Right lobe of liver (tissue), 6 donors: Measurements from ENCODE around the gene CEACAM5. TPM values are rescaled to one million over a fixed set of nuclear protein-coding genes. Genes with fewer than 3 reads are reported as not detected.
A peak's percentile ranks its signal among the peaks of the same experiment; 100 is the strongest.
"Not testable (repeated sequence)": the region's sequence is repeated elsewhere in the genome, so short reads cannot be mapped to it uniquely, and the experiment has no call there.

Experiments used
- ATAC-seq, 4 donors: fragments of 200-7000 bp; cut with Tn5 transposase; one replicate each; pipeline ENCODE4 v1.9.1; 2020; ENCODE audit warnings: mild to moderate bottlenecking in 4 of 4, moderate library complexity in 4 of 4
- DNase-seq, 3 donors: peaks; one replicate each; pipeline ENCODE4 v3.0.0-alpha.2; 2020
- H3K27ac ChIP-seq, 3 donors: fragments of 200-600 bp; one replicate each; pipeline ENCODE4 v1.8.0; 2022
- H3K27me3 ChIP-seq, 2 donors: fragments of 200-600 bp; one replicate each; pipeline ENCODE4 v1.8.0; 2022
- H3K36me3 ChIP-seq, 4 donors: fragments of 200-600 bp; sonication (generic) in 1 of 4; one replicate each; pipeline versions ENCODE4 v1.5.1 to v1.8.0; 2017 to 2022; ENCODE audit warnings: control low read depth in 1 of 4
- H3K4me1 ChIP-seq, 4 donors: fragments of 200-600 bp; sonication (generic) in 1 of 4; one replicate each; pipeline versions ENCODE4 v1.5.1 to v1.8.0; 2017 to 2022; ENCODE audit warnings: control low read depth in 1 of 4
- H3K4me3 ChIP-seq, 3 donors: fragments of 200-600 bp; one replicate each; pipeline ENCODE4 v1.8.0; 2022
- H3K9me3 ChIP-seq, 4 donors: fragments of 200-600 bp; sonication (generic) in 1 of 4; one replicate each; pipeline versions ENCODE4 v1.5.1 to v1.8.0; 2017 to 2022; ENCODE audit warnings: control low read depth in 1 of 4
- POLR2A ChIP-seq: fragments of 450-650 bp; IDR thresholded peaks from one replicate; pipeline ENCODE4 v1.6.1; 2017; ENCODE audit warnings: antibody characterized with exemption, mild to moderate bottlenecking
- WGBS: methylation state at CpG from one replicate; pipeline ENCODE4 v1.1.6; 2018; ENCODE audit warnings: low coverage, low lambda C conversion rate; ENCODE audit not compliant: insufficient coverage; ENCODE audit errors: missing lambda C conversion rate; 5-methylcytosine and 5-hydroxymethylcytosine counted together
- intact Hi-C, 2 donors: fragments of 100-400 bp; cut with DNase I; formaldehyde crosslinking; loops; one replicate each; pipeline versions ENCODE4 v1.11.2 to v1.14.1; 2022
- total RNA-seq, 6 experiments: library from RNA; depleted of rRNA in 2 of 6; stranded (reverse); fragments of >200 nt in 2 of 6; fragmentation: NEBNext Ultra II Directional in 3 of 6; extraction: Animal tissue kit (Norgen Biotek cat#: 25700) in 3 of 6; gene quantifications; one replicate each; pipeline versions ENCODE4 v1.1.0 to v1.2.4, GENCODE V29; 2016 to 2023
- TF ChIP-seq, protein P1 (sequence below), 4 donors: fragments of 200-600 bp in 3 of 4; fragments of 450-650 bp in 1 of 4; IDR thresholded peaks; one replicate each; pipeline versions ENCODE4 v1.5.1 to v1.8.0; 2016 to 2022; ENCODE audit warnings: antibody characterized with exemption in 4 of 4, mild to moderate bottlenecking in 2 of 4
- donor health status: DM: no; HTN: yes; CAD: no.
- donor health status: DM: no; HTN: no; CAD: no.
- donor health status: DM: no; HTN: no; CAD: no.
- donor health status: DM: no; HTN: yes; CAD: no.
- donor health status: DM: no; HTN: yes; CAD: no.

Gene CEACAM5
- total RNA-seq, 6 experiments from 2014 or later: not detected

DNA sequence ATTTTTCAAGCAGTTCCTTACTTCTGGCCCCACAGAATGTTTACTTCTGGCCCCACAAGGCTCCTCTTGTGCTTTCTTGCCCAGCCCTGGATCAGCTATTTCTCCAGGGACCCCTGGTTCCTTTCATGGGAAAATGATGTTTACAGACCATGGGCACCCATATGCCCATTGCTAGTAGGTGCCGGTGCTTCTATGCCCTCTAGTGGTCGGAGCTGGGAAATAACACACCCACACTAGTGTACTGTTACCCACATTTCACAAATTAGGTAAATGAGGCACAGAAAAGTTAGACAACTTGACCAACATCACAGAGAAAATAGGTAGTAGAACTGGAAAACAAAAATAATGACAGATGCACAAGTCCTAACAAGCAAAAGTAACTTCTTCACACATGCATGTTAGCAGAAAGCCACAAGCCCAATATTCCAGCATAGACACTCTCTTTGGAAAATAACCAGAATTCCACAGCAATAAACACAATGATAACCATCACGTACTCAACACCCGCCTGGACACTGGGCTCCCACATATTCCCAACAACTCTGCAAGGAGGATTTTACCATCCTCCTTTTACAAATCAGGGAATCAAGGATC, 45.6 kb downstream of the CEACAM5 start:
- Histone ChIP-seq H3K4me1 (no peaks in the 10 kb centered on the region), H3K4me3 (no peak overlapping the region), H3K27ac (no peak overlapping the region), H3K36me3 (no peaks in the 10 kb centered on the region), H3K9me3 (no peaks in the 10 kb centered on the region), H3K27me3 (no peaks in the 10 kb centered on the region)
- intact Hi-C loops: no loop called here
- DNase-seq (peak in 1 of 3 donors; percentile 39), ATAC-seq (peak; percentile 75 to 84 (median 82))
- WGBS: 0% methylated on average over 4 of the region's 4 CpGs
- TF ChIP-seq, protein P1, sequence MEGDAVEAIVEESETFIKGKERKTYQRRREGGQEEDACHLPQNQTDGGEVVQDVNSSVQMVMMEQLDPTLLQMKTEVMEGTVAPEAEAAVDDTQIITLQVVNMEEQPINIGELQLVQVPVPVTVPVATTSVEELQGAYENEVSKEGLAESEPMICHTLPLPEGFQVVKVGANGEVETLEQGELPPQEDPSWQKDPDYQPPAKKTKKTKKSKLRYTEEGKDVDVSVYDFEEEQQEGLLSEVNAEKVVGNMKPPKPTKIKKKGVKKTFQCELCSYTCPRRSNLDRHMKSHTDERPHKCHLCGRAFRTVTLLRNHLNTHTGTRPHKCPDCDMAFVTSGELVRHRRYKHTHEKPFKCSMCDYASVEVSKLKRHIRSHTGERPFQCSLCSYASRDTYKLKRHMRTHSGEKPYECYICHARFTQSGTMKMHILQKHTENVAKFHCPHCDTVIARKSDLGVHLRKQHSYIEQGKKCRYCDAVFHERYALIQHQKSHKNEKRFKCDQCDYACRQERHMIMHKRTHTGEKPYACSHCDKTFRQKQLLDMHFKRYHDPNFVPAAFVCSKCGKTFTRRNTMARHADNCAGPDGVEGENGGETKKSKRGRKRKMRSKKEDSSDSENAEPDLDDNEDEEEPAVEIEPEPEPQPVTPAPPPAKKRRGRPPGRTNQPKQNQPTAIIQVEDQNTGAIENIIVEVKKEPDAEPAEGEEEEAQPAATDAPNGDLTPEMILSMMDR (IDR thresholded peaks at IDR 0.05): peak; percentile 39 to 72 (median 66)
- TF ChIP-seq POLR2A: no peak

DNA sequence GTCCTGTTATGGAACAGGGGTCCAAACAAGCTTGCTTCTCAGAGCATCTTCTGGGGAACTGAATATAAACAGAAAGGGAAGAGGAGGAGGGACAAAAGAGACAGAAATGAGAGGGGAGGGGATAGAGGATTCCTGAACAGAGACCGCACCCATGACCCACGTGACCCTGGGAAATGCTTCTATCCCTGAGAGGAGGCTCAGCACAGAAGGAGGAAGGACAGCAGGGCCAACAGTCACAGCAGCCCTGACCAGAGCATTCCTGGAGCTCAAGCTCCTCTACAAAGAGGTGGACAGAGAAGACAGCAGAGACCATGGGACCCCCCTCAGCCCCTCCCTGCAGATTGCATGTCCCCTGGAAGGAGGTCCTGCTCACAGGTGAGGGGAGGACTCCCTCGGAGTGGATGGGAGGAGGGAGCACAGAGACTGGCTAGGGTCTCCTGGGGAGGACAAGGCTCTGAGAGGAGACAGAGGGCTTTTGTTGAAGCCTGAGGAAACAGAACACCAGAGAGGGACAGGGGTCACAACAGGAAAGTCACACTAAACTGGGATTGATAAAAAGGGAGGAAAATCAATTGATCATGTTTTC, 47.0 kb downstream of the CEACAM5 start, which contains the start of gene CEACAM6:
TSS of gene CEACAM6 (plus strand) at position 203 of the 586 bp plus-strand sequence. CDS start at position 312, 109 bp downstream.
- H3K36me3 ChIP-seq: no peaks in the 10 kb centered on the region
- H3K4me1 ChIP-seq: no peaks in the 10 kb centered on the region
- TF ChIP-seq, protein P1 (IDR thresholded peaks at IDR 0.05): no peak
- TF ChIP-seq POLR2A: no peak
- DNase-seq (no peak), ATAC-seq (no peak)
- no peaks in the 10 kb centered on the region for H3K9me3 ChIP-seq
- no peak within 1 kb of the TSS for H3K27ac ChIP-seq
- intact Hi-C loops: no loop called here
- no peaks in the 10 kb centered on the region for H3K27me3 ChIP-seq
- H3K4me3 ChIP-seq: no peak within 1 kb of the TSS
- 33% methylated on average over 2 of the region's 3 CpGs for WGBS

DNA sequence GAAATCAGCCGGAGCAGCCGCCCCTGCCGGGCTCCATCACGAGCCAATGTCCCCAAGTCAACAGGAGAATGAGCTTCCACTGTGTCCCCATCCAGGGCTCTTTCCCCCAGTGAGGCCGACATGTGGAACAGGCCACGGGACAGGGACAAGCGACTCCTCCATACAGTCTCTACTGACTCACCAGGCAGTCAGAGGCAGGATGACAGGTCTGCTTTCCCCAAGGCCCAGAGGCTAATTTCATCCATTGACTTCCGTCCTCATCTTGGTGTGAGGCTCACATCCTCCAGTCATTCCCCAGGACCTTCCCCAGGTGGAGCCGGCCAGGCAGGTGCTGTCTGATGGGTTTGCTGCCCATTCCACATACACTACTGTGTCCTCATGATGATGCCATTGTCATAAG, 50.4 kb downstream of the CEACAM5 start:
- WGBS: 40% methylated on average over 4 of the region's 9 CpGs
- TF ChIP-seq, protein P1 (IDR thresholded peaks at IDR 0.05): no peak
- no peak for TF ChIP-seq POLR2A
- intact Hi-C loops: no loop called here
- DNase-seq: no peak
- no peak for ATAC-seq
- Histone ChIP-seq H3K9me3 (no peaks in the 10 kb centered on the region), H3K4me3 (no peak overlapping the region), H3K4me1 (no peaks in the 10 kb centered on the region), H3K27ac (no peak overlapping the region), H3K36me3 (no peaks in the 10 kb centered on the region), H3K27me3 (no peaks in the 10 kb centered on the region)

DNA sequence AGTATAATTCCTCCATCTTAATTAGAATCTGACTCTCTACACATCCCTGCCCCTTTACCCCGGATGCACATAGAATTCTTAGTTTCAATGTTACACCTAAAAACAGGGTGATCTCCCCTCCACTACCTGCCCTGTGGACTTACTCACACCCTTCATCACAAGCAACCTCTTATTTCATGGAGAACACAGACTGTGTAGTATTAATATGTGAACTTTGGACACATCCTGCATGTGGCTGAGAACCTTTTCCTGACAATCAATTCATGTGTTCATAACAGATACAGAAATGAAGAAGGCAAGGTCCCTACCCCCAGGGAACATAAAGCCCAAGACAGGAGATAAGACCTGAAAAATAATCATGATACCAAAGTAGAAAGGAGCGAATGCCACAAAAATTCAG, 58.7 kb downstream of the CEACAM5 start:
- Histone ChIP-seq H3K9me3 (no peaks in the 10 kb centered on the region), H3K27ac (no peak overlapping the region), H3K27me3 (no peaks in the 10 kb centered on the region), H3K4me1 (no peaks in the 10 kb centered on the region), H3K4me3 (no peak overlapping the region), H3K36me3 (no peaks in the 10 kb centered on the region)
- DNase-seq: no peak
- ATAC-seq: no peak
- intact Hi-C loops: no loop called here
- 71% methylated on average over 2 of the region's 2 CpGs for WGBS
- no peak for TF ChIP-seq POLR2A
- TF ChIP-seq, protein P1 (IDR thresholded peaks at IDR 0.05): no peak

DNA sequence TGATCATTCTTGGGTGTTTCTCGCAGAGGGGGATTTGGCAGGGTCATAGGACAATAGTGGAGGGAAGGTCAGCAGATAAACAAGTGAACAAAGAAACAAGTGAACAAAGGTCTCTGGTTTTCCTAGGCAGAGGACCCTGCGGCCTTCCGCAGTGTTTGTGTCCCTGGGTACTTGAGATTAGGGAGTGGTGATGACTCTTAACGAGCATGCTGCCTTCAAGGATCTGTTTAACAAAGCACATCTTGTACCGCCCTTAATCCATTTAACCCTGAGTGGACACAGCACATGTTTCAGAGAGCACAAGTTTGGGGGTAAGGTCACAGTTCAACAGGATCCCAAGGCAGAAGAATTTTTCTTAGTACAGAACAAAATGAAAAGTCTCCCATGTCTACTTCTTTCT, 59.7 kb downstream of the CEACAM5 start:
- H3K4me1 ChIP-seq, DNase-seq, H3K36me3 ChIP-seq, H3K9me3 ChIP-seq, intact Hi-C loops, H3K27me3 ChIP-seq, H3K27ac ChIP-seq, ATAC-seq, H3K4me3 ChIP-seq: not testable (repeated sequence)
- WGBS: 52% methylated on average over 4 of the region's 5 CpGs
